Lower leg skin (tissue), 3 donors: ENCODE measurements around the gene ENO2.

Source experiments
- CTCF ChIP-seq, 3 donors: fragments of 450-650 bp; IDR thresholded peaks; one replicate each; pipeline ENCODE4 v1.5.1; 2016; ENCODE audit warnings: antibody characterized with exemption in 3 of 3, mild to moderate bottlenecking in 3 of 3, moderate library complexity in 2 of 3
- POLR2A ChIP-seq, 2 donors: fragments of 450-650 bp; IDR thresholded peaks; one replicate each; pipeline ENCODE4 v1.6.1; 2016 to 2017; ENCODE audit warnings: antibody characterized with exemption in 2 of 2, mild to moderate bottlenecking in 1 of 2, moderate library complexity in 1 of 2

DNA sequence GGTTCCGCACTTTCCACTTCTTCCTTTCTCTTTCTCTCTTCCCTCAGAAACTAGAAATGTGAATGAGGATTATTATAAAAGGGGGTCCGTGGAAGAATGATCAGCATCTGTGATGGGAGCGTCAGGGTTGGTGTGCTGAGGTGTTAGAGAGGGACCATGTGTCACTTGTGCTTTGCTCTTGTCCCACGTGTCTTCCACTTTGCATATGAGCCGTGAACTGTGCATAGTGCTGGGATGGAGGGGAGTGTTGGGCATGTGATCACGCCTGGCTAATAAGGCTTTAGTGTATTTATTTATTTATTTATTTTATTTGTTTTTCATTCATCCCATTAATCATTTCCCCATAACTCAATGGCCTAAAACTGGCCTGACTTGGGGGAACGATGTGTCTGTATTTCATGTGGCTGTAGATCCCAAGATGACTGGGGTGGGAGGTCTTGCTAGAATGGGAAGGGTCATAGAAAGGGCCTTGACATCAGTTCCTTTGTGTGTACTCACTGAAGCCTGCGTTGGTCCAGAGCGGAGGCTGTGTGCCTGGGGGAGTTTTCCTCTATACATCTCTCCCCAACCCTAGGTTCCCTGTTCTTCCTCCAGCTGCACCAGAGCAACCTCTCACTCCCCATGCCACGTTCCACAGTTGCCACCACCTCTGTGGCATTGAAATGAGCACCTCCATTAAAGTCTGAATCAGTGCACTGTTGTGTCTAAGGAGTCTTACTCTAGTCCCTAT lies 8.8 kb downstream of the ENO2 start:
- TF ChIP-seq CTCF (IDR thresholded peaks at IDR 0.05): no peak
- no peak for TF ChIP-seq POLR2A (IDR thresholded peaks at IDR 0.05)
